WERI-Rb-1 (cell line): ENCODE measurements around the gene MRPL4.

ENCODE experiments used
- DNase-seq: peaks from one replicate; pipeline ENCODE4 v3.0.0-alpha.2; 2020
- H3K27ac ChIP-seq: fragments of 250-450 bp; sonication (Bioruptor Pico); 2 replicates; pipeline ENCODE4 v1.5.1; 2020; ENCODE audit warnings: mild to moderate bottlenecking, moderate library complexity
- H3K27me3 ChIP-seq: fragments of 250-450 bp; sonication (Bioruptor Pico); 2 replicates; pipeline ENCODE4 v1.5.1; 2021; ENCODE audit warnings: mild to moderate bottlenecking, low read depth, moderate library complexity; ENCODE audit not compliant: insufficient read depth, severe bottlenecking
- H3K36me3 ChIP-seq: fragments of 250-450 bp; sonication (Bioruptor Pico); 2 replicates; pipeline ENCODE4 v1.5.1; 2020; ENCODE audit warnings: mild to moderate bottlenecking, moderate library complexity
- H3K4me3 ChIP-seq: 2 replicates; pipeline ENCODE4 v1.5.1; 2011; ENCODE audit warnings: low read depth, mild to moderate bottlenecking, control low read depth, low read length
- H3K9me3 ChIP-seq: fragments of 250-450 bp; sonication (Bioruptor Pico); 2 replicates; pipeline ENCODE4 v1.5.1; 2021; ENCODE audit warnings: mild to moderate bottlenecking, moderate library complexity; ENCODE audit not compliant: severe bottlenecking
- CTCF ChIP-seq: IDR thresholded peaks from 2 replicates; pipeline ENCODE4 v1.5.1; 2011; ENCODE audit warnings: low read depth, mild to moderate bottlenecking, control low read depth, inconsistent platforms, low read length

The MRPL4 gene

GRCh38 chr19:10295847-10296591 is 44.0 kb downstream of the MRPL4 start:
- H3K27ac ChIP-seq = no peak overlapping the region
- H3K27me3 ChIP-seq = peaks cover 1% of the 10 kb centered on the region
- DNase-seq = no peak
- TF ChIP-seq CTCF = no peak
- no peak overlapping the region for H3K4me3 ChIP-seq
- H3K9me3 ChIP-seq = no peaks in the 10 kb centered on the region
- peaks cover 25% of the 10 kb centered on the region for H3K36me3 ChIP-seq

GRCh38 chr19:10299545-10300458 is 47.8 kb downstream of the MRPL4 start:
- 0 out of 2 replicates have a peak, but pooled peaks have one; percentile 5 for TF ChIP-seq CTCF
- Histone ChIP-seq H3K27ac (peak overlapping the region; percentile 76), H3K27me3 (no peaks in the 10 kb centered on the region), H3K4me3 (no peak overlapping the region), H3K36me3 (peaks cover 18% of the 10 kb centered on the region), H3K9me3 (no peaks in the 10 kb centered on the region)
- peak; percentile 79 for DNase-seq

GRCh38 chr19:10305139-10305806 is 53.3 kb downstream of the MRPL4 start:
- H3K36me3 ChIP-seq = peaks cover 12% of the 10 kb centered on the region
- no peak overlapping the region for H3K4me3 ChIP-seq
- peak overlapping the region; percentile 76 for H3K27ac ChIP-seq
- no peaks in the 10 kb centered on the region for H3K27me3 ChIP-seq
- TF ChIP-seq CTCF = no peak
- no peaks in the 10 kb centered on the region for H3K9me3 ChIP-seq
- DNase-seq = peak; percentile 88

GRCh38 chr19:10306327-10306726 is 54.3 kb downstream of the MRPL4 start:
- no peak for DNase-seq
- H3K27me3 ChIP-seq = no peaks in the 10 kb centered on the region
- TF ChIP-seq CTCF = no peak
- H3K36me3 ChIP-seq = peaks cover 12% of the 10 kb centered on the region
- H3K9me3 ChIP-seq = no peaks in the 10 kb centered on the region
- H3K4me3 ChIP-seq = no peak overlapping the region
- H3K27ac ChIP-seq = no peak overlapping the region; the same call in 1 of the 2 replicates

- no peak within 1 kb of the TSS for H3K27ac ChIP-seq
- no peak within 1 kb of the TSS for H3K4me3 ChIP-seq
- H3K27me3 ChIP-seq = no peaks in the 10 kb centered on the region
- no peak for TF ChIP-seq CTCF
- peaks cover 22% of the 10 kb centered on the region for H3K36me3 ChIP-seq
- H3K9me3 ChIP-seq = no peaks in the 10 kb centered on the region
- DNase-seq = no peak
Measured at GRCh38 chr19:10309423-10309822, 57.4 kb downstream of the MRPL4 start, which contains the start of gene ZGLP1. TSS of gene ZGLP1 (minus strand) at chr19:10309815.
